Smooth muscle cell of bladder (primary cell): ENCODE measurements around the gene HYAL2. TPM values are rescaled to one million over a fixed set of nuclear protein-coding genes. Genes with fewer than 3 reads are reported as not detected.

ENCODE experiments used
- total RNA-seq: library from RNA; depleted of rRNA; stranded (reverse); fragments of >200 nt; gene quantifications from 2 replicates; pipeline ENCODE4 v1.2.3, GENCODE V29; 2014

The HYAL2 gene
- total RNA-seq, 1 donor from 2014 or later: 49.8 TPM

Other genes starting within 250 kb of the HYAL2 start
- gene RBM5, start 233.8 kb downstream of the HYAL2 start, total RNA-seq: 99.2 and 108 TPM in 2 replicates
- gene SEMA3F, start 167.4 kb downstream of the HYAL2 start, total RNA-seq: 0.14 and 0.92 TPM in 2 replicates
- not detected in 2 replicates for gene GNAT1, start 131.1 kb downstream of the HYAL2 start, total RNA-seq
- not detected in 2 replicates for gene SLC38A3, start 117.5 kb downstream of the HYAL2 start, total RNA-seq
- gene GNAI2, start 86.5 kb downstream of the HYAL2 start, total RNA-seq: 188 and 209 TPM in 2 replicates
- gene SEMA3B, start 53.6 kb downstream of the HYAL2 start, total RNA-seq: 16.5 and 31.8 TPM in 2 replicates
- gene LSMEM2, start 43.7 kb downstream of the HYAL2 start, total RNA-seq: not detected in 2 replicates
- 36.8 and 46.9 TPM in 2 replicates for gene IFRD2, start 30.3 kb downstream of the HYAL2 start, total RNA-seq
- gene HYAL3, start 23.3 kb downstream of the HYAL2 start, total RNA-seq: 2.6 and 3.7 TPM in 2 replicates
- 1.7 and 1.8 TPM in 2 replicates for gene NAA80, start 23.3 kb downstream of the HYAL2 start, total RNA-seq
- 1.6 and 2.5 TPM in 2 replicates for gene HYAL1, start 19.2 kb downstream of the HYAL2 start, total RNA-seq
- 10.7 and 16.5 TPM in 2 replicates for gene TUSC2, start 5.5 kb upstream of the HYAL2 start, total RNA-seq
- 20.2 and 25.1 TPM in 2 replicates for gene RASSF1, start 18.1 kb upstream of the HYAL2 start, total RNA-seq
- 0.28 and 1.1 TPM in 2 replicates for gene ZMYND10, start 23.0 kb upstream of the HYAL2 start, total RNA-seq
- gene NPRL2, start 28.0 kb upstream of the HYAL2 start, total RNA-seq: 21.5 and 24.8 TPM in 2 replicates
- 29.0 and 34.6 TPM in 2 replicates for gene CYB561D2, start 28.1 kb upstream of the HYAL2 start, total RNA-seq
- gene TMEM115, start 36.8 kb upstream of the HYAL2 start, total RNA-seq: 27.6 and 42.5 TPM in 2 replicates
- gene CACNA2D2, start 180.9 kb upstream of the HYAL2 start, total RNA-seq: 0.09 TPM in 1 of 2 replicates, not detected in the other
- gene C3orf18, start 245.0 kb upstream of the HYAL2 start, total RNA-seq: 9.4 and 16.0 TPM in 2 replicates
- gene HEMK1, start 246.8 kb upstream of the HYAL2 start, total RNA-seq: 10.7 and 15.4 TPM in 2 replicates